ENCODE measurements around the gene REXO1.
"Not testable (repeated sequence)": the region's sequence is repeated elsewhere in the genome, so short reads cannot be mapped to it uniquely, and the experiment has no call there.

REXO1 gene

GRCh38 chr19:1813192-1814182, 34.8 kb downstream of the REXO1 start:
- DNase-seq = no peak

DNA sequence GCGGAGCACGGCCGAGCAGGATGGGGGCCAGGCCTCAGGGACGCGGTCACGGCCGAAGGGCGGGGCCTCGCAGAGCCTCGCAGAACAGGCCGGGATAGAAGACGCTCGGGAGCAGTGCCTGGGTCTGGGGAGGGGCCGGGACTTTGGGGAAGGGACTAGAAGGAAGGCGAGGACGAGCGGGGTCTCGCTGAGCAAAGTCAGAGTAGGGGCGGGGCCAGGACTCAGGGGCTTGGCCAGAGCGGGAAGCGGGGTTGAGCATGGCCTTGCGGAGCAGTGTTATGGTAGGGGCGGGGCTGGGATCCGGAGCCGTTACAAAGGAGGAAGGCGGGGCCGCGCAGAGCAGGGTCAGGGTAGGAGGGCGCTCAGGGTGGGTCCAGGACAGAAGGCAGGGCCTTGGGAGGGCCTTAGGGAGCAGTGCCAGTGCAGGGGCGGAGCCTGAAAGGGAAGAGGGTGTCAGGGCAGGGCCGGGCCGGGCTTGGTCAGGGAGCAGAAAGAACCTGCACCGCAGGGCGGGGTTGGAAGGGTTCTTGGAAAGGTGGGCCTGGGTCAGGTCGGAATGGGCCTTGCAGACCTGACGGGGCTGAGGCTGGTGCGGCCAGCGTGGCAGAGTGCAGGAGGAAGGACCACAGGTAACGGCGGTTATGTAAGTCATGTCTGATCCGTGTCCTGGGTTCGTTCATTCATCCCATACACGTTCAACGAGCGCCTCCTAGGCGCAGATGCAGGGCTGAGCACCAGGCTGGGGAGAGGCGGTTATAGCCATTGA, 35.7 kb downstream of the REXO1 start:
- DNase-seq = peak; percentile 69

DNA sequence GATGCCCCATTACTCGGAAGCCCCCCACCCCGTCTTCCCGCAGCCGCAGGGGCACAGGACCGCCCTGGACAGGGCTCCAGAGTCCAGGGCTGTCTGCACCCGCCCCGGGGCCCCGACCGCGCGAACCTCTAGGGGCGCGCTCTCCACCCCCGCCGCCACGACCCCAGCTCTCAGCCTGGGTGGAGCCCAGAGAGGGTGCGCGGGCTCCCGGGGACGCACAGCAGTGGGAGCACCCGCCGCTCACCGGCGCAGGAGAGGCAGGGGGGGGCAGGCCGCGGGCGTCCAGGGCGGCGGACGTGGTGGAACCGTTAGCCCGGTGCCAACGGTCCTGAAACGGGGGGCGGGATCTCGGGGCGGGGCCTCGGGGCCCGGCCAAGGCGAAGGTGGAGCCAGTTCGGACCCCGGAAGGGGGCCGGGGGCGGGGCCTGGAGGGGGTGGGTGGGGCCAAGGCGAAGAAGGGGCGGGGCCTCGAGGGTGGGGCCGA, 36.3 kb downstream of the REXO1 start, which contains the start of gene ATP8B3:
Gene ATP8B3, minus strand, starts transcription at position 335 of the 484 bp plus-strand sequence. CDS start 540 bp downstream, outside the sequence.
- DNase-seq = peak; percentile 72

DNA sequence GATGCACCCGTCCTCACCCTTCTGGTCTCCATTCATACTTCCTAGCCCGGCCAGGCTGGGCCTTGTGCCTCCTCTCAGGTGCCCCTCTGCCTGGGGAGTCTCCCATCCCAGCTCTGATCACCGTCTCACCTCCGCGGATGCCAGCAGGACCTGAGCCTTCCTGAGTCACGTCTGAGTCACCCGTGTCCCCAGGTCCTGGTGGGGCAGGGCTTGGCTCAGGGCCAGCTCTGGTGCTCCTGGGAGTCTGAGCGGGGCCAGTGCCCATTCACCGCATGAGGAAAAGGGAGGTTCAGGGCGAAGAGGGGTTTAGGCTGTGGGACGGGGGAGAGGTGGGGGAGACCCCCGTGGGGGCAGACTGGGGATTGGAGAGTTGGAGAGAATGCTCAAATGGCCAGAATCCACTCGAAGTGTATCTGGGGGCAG, 36.8 kb downstream of the REXO1 start:
- DNase-seq = peak; percentile 50

- DNase-seq = no peak
Observed at GRCh38 chr19:1810439-1811160, 37.7 kb downstream of the REXO1 start.

DNA sequence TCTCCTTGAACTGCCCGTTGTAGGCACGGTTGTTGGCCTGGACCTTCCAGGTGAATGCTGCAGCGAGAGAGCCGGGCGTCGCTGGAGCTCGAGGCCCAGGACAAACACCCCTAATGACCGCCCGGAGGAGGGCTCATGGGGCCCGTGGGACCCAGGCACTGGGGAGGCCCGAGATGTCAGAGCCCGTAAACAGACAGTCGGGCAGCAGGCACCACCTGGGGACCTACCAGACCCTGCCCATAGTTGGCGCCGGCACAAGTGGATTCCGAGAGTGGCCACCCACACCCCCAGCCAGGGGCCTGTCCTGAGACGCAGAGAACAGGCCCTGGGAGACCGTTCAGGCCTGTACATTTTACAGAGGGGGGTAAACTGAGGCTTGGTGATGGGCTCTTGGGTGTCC, 38.6 kb downstream of the REXO1 start:
- DNase-seq = no peak

GRCh38 chr19:1808395-1808731, 39.9 kb downstream of the REXO1 start:
- DNase-seq = no peak

DNA sequence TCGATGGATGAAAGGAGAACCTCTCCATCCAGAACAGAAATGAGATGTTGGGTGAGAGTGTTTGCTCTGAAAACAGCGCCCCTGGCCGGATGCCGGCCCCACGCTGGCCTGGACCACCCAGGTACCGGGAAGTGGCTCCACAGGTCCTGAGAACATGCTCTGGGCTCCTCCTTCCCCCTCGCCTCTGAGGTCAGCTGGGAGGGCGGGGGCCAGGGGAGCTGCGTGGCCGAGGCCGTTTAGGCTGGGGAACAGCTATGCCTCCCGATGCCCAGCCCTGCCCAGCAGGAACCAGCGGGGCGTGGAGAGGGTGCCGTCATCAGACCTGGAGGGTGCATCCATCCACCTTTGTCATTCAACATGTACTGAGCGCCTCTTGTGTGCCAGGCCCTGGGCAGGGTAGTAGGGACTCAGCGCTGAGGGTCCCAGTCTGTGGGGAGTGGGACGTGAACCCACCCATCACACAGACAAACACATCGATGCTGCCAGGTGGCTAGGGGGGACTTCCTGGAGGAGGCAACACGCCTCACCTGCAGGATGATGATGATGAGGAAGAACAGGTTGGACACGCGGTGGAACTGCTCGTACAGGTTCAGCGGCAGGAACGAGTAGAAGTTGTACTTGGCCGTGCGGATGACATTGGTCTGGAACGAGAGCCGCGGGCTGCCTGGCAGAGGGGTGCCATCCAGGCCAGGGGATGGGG, 40.4 kb downstream of the REXO1 start:
- no peak for DNase-seq

DNA sequence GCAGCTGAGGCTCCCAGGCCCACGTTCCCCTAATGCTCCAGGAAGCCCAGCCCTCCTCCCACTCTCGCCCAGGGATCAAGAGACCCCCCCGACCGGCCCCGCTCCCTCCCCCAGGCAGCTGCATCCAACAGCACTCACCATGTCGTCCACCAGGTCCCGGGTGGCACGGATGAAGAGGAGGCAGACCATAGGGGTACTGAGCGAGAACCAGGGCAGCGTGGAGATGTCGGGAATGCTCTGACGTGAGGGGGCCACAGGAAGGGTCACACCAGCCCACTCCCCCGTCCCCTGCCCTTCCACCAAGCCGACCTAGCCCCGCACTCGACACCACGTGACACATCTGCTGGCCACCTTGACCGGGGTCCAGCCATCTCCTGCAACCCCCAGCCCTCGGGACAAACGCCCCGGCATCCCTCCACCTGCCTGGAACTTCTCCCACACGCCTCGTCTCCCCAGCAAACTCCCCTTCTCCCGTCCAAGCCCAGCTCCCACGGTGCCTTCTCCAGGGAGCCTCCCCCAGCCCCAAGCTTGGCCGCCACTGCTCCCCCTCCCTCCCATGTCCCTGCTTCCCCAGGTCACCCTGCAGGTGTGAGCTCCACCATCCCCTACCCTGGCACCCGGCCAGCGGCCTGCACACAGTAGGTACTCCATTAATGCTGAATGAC, 41.1 kb downstream of the REXO1 start:
- DNase-seq = no peak

DNA sequence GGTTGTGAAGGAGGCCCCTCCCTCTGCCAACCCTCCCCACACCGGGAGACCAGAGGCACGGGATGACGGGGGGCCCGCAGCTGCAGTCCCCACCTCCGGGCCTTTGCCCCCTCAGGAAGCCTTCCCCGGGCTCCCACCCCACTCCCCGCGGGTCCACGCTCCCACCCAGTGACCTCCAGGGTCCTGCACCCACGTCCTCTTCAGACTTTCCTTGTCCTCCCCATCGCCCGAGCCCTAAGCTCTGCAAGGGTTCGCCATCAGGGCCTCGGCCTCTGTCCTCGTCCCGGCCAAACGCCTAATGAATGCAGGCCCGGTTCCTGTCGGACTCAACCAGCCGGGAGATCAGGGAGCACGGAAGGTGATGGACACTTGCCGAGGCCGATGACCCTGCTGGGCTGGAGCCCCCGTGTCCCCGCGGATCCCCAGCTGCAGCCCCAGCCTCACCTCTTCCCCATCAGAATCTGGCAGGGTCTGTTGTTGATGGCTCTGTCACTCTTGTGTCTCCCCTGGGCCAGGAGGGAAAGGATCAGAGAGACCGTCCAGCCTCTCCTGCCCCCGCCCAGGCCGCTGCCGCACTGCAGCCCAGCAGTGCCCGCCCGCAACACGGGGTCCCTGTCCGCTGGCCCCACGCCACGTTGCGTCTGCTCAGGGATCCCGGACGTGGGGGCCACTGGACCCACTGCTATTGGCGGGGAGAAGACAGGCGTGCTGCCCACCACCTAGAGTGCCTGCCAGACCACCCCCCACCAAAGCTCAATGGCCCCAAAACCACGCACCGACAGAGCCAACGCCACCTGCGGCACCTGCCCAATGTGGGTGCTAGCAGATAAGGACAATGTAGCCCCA, 41.9 kb downstream of the REXO1 start:
- no peak for DNase-seq

- no peak for DNase-seq
Observed at GRCh38 chr19:1805401-1806183, 42.7 kb downstream of the REXO1 start.

DNA sequence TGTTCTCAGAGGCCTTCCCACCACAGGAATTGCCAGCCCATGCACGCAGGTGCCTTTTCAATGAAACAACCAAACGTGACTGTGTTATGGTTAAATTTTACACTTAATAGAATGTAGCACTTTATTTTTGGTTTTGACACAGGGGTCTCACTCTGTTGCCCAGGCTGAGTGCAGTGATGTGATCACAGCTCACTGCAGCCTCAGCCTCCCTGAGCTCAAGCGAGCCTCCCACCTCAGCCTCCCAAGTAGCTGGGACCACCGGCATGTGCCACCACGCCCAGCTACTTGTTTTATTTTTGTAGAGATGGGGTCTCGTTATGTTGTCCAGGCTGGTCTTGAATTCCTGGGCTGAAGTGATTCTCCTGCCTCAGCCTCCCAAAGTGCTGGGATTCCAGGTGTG, 43.4 kb downstream of the REXO1 start:
- DNase-seq = no peak

DNA sequence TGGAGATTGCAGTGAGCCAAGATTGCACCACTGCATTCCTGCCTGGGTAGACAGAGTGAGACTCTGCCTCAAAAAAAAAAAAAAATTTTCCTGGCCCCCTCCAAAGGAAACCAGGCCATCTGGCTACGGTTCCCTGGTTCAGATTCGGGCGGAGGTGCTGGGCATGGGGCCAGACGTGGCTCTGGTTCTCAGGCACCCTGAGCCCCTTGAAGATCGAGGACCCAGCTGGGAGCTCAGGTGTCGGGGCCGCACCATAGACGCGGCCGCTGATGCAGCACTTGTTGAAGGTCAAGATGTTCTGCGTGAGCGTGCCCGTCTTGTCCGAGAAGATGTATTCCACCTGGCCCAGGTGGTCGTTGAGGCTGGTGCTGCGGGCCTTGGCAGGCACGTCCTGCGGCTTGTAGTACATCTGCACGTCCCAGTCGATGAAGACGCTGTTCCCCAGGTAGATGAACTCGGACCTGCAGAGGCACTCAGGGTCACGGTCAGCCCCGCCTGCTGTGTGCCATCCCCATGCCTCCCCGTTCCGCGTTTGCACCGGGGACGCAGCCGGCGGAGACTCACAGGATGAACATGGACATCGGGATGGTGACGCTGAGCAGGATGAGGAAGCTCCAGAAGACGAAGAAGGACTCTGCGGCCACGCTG, 48.5 kb downstream of the REXO1 start:
- DNase-seq = no peak

- not testable (repeated sequence) for DNase-seq
Observed at GRCh38 chr19:1797313-1797712, 51.0 kb downstream of the REXO1 start.

- no peak for DNase-seq
Observed at GRCh38 chr19:1796395-1797142, 51.7 kb downstream of the REXO1 start.

DNA sequence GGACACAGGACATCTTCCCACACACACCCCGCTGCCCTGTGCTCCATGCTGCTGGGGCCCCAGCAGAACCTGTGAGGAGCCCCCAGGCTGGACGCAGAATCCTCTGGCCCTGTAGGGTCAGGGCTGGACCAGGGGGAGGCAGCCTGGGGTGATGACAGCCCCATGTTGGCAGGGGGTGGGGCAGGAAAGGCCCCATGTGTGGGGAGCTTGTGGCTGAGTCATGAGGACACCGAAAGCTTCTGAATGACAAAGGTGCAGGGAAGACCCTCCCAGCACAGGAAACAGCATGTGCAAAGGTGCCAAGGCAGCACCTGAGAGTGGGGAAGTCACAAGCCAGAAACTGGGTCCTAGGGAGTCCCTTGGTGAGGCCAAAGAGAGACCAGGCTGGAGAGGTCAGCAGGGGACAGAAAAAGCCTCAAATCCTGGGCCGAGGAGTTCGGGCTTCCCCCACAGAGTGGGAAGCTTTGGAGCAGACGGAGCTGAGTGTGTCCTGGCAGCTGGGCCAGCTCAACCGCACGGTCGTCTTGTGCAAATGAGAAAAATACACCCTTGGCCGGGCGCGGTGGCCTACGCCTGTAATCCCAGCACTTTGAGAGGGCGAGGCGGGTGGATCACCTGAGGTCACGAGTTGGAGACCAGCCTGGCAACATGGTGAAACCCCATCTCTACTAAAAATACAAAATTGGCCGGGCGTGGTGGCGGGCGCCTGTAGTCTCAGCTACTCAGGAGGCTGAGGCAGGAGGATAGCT, 53.7 kb downstream of the REXO1 start:
- no peak for DNase-seq

DNA sequence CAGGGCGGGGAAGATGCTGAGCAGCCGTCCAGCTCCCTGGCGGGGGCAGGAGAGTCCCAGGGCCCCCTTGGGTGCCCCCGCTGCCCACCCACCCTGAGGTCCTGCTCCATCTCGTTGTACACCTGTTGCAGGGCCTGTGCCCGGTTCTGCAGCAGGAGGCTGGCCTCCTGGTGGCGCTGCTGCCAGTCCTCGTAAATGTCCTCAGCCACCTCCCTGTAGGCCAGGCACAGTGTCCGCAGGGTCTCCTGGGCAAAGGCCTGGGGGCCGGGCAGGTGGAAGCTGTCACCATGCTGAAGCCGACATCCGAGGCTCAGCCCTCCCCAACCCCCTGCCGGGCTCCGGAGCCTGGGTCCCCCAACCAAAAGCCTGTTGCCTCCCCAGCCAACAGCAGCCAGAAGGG, 56.4 kb downstream of the REXO1 start:
- no peak for DNase-seq
